GM21360 (cell line): ENCODE data around the gene GSTA4.

Source experiments
- ATAC-seq: cut with Tn5 transposase; IDR thresholded peaks from one replicate; pipeline ENCODE4 v1.9.1; 2021; ENCODE audit warnings: mild to moderate bottlenecking, moderate library complexity; ENCODE audit not compliant: unreplicated experiment

Gene GSTA4, protein sequence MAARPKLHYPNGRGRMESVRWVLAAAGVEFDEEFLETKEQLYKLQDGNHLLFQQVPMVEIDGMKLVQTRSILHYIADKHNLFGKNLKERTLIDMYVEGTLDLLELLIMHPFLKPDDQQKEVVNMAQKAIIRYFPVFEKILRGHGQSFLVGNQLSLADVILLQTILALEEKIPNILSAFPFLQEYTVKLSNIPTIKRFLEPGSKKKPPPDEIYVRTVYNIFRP

DNA sequence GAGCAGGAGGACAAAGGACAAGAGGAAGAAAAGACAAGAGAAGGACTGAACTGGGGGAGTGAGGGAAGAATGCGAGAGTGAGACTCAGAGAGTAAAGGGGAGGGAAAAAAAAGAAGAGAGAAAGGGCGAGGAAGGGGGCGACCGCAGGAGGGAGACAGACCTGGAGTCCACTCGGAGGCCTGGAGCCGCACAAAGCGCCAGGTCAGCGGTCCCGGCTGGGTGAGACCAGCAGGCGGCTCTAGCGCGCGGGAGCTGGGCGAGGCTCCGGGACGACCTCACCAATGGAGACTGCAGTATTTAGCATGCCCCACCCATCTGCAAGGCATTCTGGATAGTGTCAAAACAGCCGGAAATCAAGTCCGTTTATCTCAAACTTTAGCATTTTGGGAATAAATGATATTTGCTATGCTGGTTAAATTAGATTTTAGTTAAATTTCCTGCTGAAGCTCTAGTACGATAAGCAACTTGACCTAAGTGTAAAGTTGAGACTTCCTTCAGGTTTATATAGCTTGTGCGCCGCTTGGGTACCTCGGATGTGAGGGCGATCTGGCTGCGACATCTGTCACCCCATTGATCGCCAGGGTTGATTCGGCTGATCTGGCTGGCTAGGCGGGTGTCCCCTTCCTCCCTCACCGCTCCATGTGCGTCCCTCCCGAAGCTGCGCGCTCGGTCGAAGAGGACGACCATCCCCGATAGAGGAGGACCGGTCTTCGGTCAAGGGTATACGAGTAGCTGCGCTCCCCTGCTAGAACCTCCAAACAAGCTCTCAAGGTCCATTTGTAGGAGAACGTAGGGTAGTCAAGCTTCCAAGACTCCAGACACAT is at the start of gene GSTA4:
TSS of gene GSTA4 (minus strand) at position 196 of the 824 bp plus-strand sequence. CDS start 1,041 bp downstream, outside the sequence.
- ATAC-seq, result peak; percentile 93

- ATAC-seq, result no peak
These were observed 49.5 kb upstream of the GSTA4 start for GRCh38 chr6:53044572-53044971.

- ATAC-seq, result no peak
These were observed 49.0 kb upstream of the GSTA4 start for GRCh38 chr6:53044071-53044470.

- ATAC-seq, result no peak
These were observed 48.5 kb upstream of the GSTA4 start for GRCh38 chr6:53043581-53043980.

DNA sequence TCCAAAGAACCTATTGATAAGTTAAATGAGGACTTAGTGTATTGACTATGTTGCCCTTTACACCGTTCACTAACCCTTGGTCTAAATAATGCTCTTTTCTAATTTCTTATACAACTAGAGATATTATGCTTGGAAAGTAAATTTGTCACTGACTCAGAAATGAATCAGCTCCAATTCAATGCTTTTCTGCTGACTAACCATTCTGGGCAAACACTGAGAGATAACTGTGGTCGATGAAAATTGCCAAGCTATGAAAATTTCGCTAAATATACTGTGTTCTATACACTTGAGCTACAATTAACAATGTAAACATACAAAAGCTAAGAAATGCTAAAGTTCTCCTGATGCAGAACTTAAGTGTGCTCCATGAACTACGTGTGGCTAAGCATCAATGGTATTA is 47.0 kb upstream of the GSTA4 start:
- no peak for ATAC-seq

- ATAC-seq, result no peak
These were observed 46.3 kb upstream of the GSTA4 start for GRCh38 chr6:53041356-53041755.

GRCh38 chr6:53038596-53038995 is 43.5 kb upstream of the GSTA4 start:
- no peak for ATAC-seq

DNA sequence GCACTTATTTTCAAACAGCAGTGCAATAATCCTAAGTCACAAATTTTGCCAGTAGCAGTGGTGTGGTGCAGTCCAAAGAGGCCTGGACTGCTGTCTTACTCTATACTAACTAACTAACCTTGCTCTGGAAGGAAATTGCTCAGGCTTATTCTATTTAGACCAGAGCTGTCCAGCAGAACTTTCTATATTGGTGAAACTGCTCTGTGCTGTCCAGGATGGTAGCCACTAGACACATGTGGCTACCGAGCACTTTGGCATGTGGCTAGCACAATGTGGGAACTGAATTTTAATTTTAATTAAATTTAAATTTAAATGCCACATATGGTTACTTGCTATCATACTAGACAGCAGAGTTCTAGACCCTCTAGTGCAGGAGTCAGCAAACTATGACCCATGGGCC is 43.1 kb upstream of the GSTA4 start:
- ATAC-seq, result no peak

GRCh38 chr6:53035549-53036213 is 40.6 kb upstream of the GSTA4 start:
- no peak for ATAC-seq

- no peak for ATAC-seq
These were observed 38.7 kb upstream of the GSTA4 start for GRCh38 chr6:53033764-53034163.

GRCh38 chr6:53032849-53033248 is 37.8 kb upstream of the GSTA4 start:
- no peak for ATAC-seq

DNA sequence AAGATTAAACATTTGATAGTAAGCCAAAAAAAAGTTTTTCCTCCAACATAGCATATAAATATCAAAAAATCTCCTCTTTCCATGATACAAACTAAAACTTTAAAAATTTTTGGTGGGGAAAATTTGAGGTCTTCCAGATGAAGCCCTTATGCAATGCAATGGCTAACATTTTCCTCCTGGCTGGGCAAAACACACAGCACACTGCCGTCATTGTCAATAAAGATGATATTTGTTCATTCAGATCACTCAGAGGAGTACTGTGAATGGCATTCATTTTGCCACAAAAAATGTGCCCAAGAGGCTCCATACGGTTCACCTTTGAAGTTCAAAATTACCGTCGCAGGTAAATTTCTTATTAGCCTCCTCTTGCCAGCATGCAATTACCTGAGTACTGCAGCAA is 36.2 kb upstream of the GSTA4 start:
- ATAC-seq, result no peak

DNA sequence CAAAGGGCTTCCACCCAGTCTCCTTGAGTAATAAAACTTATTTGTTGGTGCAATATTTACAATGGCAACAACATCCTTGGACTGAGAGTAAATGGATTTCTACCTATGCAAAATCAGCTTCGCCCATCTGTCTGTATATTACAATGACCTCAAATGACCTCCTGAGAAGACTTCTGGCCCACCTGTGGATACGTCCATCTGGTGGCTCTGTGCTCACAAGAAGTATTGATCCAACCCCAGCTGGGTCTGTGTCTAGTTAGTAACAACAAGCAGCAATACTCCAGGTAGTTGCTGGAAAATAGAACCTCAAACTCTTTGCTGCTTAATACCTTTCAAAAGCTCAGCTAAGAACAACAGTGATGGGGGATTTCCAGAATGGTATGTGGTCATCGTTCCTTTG is 34.7 kb upstream of the GSTA4 start:
- no peak for ATAC-seq

DNA sequence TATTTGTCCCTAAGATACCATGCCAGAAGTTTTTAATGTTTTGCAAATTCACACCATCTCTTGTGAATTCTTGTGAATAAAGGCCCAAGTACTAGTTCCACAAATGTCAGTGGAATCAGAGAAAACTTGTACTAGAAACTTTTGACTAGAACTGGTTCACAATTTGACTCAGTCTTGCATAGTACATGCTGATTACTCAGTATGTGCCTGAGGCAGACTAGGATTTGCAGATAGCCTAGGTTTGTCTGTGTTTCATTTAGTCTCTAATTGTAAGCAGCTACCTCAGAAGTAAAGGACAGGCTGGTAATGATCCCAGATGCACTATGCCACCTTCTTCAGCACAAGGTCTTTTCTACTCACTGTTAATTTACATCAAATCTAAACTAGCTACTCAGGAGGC is 34.2 kb upstream of the GSTA4 start:
- ATAC-seq, result no peak

GRCh38 chr6:53028467-53028866 is 33.4 kb upstream of the GSTA4 start:
- ATAC-seq, result no peak

GRCh38 chr6:53027131-53027718 is 32.1 kb upstream of the GSTA4 start:
- ATAC-seq, result no peak

DNA sequence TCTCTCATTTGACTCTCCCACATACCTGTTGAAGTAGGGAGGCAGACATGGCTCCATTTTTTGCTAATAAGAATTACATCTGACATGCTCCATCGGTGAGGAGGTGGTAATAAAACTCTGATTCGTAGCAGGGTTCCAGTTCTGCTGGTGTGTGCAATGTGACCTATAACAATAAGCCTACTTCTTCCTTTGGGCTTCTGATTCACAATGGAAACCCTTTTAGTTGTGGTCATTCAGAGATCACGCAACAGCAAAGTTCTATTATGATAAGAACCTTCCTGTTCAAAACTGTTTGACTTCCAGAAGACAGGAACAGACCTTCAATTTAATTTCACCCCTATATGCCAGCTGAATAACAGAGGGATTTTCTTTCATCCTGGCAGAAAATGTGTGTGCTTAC is 31.4 kb upstream of the GSTA4 start:
- ATAC-seq, result no peak

DNA sequence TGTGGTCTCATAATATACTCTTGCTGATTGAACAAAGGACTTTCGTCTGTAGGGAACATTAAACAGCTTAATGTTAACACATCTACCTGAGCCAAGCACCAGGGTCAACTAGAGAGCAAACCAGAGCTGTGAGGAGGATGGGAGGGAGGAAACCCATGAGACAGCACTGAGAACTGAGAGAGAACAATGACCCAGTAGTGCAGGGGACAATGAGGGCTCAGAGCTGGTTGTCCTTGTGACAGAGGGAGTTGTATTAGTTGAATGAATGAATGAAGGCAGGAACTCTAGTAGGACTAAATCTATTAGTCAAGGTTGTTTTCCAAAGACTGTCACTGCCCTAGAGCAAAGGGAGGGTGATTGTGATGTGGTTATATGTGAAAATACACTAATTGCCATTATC is 28.2 kb upstream of the GSTA4 start:
- no peak for ATAC-seq

GRCh38 chr6:53020005-53020744 is 25.1 kb upstream of the GSTA4 start:
- no peak for ATAC-seq

GRCh38 chr6:53018446-53018845 is 23.4 kb upstream of the GSTA4 start:
- no peak for ATAC-seq

- ATAC-seq, result no peak
These were observed 20.4 kb upstream of the GSTA4 start for GRCh38 chr6:53015486-53015885.
